GM18498 (cell line): ENCODE data around the gene SNX8.

ENCODE experiments used
- ATAC-seq: cut with Tn5 transposase; IDR thresholded peaks from one replicate; pipeline ENCODE4 v1.9.1; 2021; ENCODE audit warnings: mild to moderate bottlenecking, moderate library complexity; ENCODE audit not compliant: unreplicated experiment

The SNX8 gene

DNA sequence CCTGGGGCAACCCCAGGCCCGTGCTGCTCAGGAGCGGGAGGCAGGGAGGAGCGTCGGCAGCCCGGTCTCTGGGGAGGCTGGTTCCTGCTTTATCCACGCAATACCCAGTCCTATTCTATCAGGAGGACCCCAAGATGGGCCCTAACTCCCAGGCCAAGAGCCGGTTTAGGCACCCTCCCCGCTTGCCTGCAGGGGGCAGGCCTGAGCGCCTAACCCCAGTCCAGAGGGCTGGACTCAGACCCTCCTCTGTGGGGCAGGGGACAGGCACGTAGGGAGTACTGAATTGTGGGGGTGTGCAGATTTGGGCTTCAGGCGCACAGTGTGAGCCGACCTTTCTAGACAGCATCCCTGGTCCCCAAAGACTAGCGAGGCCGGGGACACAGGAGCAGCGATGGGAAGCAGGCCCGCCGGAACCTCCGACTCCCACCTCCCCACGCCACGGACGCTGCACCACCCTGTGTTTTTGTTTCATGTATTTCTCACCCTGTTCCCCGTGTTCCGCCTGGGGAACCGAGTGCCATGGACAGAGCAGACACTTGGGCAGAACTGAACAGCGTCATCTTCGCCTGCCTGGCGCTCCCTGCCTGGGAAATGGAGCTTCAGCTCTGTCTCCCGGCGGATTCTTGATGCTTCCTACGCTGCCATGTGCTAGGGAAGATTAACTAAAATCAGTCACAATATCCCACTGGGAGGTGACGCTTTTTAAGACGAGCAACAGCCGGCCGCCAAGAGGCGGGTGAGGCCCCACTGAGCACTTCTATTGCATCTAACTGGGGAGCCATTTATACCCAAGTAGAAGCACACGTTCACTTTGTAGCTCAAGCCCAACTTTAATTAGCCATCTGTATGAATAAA is 66.9 kb downstream of the SNX8 start:
- ATAC-seq: peak; percentile 37

- ATAC-seq: no peak
Observed at GRCh38 chr7:2245883-2246675, 68.2 kb downstream of the SNX8 start.

- no peak for ATAC-seq
Observed at GRCh38 chr7:2244404-2244995, 69.7 kb downstream of the SNX8 start.

- no peak for ATAC-seq
Observed at GRCh38 chr7:2243458-2243857, 70.8 kb downstream of the SNX8 start.

DNA sequence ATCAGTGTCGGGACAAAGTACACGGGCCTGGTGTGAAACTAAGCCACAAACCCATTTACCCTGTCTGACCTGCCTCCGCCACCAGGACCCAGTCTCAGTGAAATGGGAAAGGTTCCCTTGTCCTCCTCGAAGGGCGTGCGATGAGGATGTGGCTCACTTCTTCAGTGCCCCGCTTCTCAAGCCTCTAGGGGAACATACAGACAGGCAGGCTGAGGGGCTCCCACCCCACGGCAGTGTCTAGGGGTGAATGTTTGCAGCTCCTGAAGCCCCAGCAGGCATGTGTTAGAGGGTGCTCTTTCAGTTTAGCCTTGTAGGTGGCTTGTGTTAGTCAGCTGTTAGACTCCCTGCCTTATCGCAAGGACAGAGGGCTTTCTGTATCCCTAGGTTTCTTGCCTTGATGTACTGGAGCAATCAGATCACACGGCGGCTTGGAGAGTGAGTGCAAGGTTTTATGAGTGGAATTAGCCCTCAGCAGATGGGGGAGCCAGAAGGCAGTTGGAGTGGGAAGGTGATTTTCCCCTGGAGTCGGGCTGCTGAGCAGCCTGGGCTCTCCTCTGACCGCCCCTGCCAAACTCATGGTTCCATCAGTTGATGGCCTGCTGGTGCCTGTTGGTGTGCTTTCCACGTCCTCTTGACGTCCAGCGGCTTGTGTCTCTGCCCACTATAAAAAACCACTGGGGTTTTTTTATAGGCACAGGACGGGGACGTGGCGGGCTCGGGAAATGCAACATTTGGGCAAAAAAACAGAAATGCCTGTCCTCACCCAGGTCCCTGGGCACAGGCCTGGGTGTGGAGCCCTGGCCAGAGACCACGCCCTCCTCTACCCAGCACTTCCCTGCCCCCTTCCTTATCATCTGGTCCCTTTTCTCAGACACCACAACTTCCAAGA is 71.5 kb downstream of the SNX8 start:
- ATAC-seq: no peak

DNA sequence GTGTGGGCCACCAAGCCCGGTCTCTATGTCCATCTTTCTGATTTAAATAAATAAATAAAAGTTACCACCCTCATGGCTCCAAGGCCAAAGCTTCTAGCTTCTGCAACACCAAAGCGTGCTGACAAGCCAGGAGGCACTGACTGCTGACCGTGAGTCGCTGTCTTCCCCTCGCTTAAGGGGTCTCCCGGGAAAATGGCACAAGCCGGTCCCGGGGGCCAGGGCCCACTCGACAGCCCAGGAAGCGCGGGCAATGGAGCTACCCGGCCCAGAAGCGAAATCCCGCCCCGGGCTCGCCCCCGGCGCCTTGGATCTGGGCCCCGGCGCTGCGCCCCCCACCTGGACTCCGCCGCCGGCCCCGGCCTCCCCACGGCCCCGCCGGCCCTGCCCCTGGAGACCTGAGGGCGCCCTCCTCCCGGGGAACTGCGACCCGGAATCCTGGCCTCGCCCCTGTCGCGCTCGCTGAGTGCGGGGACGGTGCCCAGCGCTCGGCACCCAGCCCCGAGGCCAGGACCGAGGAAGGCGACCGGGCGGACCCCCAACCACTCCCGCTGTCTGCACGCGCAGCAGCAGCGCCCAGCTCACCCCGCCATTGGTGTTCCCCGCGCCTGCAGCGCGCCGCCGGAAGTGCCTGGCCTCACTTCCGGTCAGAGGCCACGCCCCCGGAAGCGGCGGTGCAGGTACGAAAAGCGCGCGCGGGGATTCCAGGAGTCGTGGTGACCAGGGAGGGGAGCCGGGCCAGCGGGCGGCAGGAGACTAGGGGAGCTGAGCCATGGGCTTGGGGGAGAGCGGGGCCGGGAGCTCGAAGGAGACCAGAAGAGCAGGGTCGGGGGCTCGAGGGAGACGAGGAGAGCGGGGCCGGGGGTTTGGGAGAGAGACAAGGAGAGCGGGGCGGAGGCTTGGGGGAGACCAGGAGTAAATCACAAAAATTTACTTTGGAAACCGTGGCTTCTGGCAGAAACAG is 72.4 kb downstream of the SNX8 start, which contains the start of the genes MRM2 and NUDT1:
MRM2 (minus strand) TSS at position 626 of the 961 bp plus-strand sequence; CDS start at position 590, 36 bp downstream.
NUDT1 (plus strand) TSS at position 647 of the 961 bp plus-strand sequence. CDS start 2,349 bp downstream, outside the sequence.
- ATAC-seq: peak; percentile 69

GRCh38 chr7:2239242-2239641 is 75.0 kb downstream of the SNX8 start:
- ATAC-seq: no peak

DNA sequence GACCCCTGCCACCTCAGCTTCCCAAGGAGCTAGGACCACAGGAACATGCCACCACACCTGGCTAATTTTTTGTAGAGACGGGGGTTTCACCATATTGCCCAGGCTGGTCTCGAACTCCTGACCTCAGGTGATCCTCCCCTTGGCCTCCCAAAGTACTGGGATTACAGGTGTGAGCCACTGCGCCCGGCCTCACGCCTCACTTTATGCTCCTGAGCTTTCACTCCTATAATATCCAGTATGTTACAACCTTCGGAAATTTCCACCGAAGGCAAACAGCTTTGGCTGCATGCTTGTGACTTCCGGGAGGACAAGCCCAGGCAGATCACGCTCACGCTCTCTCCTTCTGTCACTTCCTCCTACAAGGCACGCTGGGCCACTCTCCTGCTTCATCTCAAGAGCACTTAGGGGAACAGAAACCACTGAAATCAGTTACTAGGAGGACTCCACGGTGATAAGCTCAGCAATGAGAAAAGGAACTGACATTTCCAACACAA is 77.1 kb downstream of the SNX8 start:
- ATAC-seq: peak; percentile 52

GRCh38 chr7:2233926-2234325 is 80.3 kb downstream of the SNX8 start:
- no peak for ATAC-seq

- peak; percentile 79 for ATAC-seq
Observed at GRCh38 chr7:2232766-2233520, 81.3 kb downstream of the SNX8 start, which contains the start of gene MAD1L1. Gene MAD1L1, minus strand, starts transcription at chr7:2232945. Its CDS starts 2,812 bp downstream, at chr7:2230133.

GRCh38 chr7:2231992-2232765 is 82.1 kb downstream of the SNX8 start:
- peak; percentile 39 for ATAC-seq

DNA sequence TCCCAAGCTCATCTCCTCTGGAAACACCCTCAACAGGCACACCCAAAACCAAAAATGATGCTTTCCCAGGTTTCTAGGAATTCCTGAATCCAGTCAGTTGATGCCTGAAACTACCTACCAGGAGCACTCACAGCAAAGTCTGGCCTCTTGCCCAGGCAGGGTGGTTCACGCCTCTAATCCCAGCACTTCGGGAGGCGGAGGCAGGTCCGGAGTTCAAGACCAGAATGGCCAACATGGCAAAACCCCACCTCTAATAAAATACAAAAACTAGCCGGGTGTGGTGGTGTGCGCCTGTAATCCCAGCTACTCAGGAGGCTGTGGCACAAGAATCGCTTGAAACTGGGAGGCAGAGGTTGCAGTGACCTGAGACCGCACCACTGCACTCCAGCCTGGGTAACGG is 83.4 kb downstream of the SNX8 start:
- no peak for ATAC-seq

- no peak for ATAC-seq
Observed at GRCh38 chr7:2230226-2230625, 84.0 kb downstream of the SNX8 start.

- no peak for ATAC-seq
Observed at GRCh38 chr7:2229467-2229866, 84.8 kb downstream of the SNX8 start.

DNA sequence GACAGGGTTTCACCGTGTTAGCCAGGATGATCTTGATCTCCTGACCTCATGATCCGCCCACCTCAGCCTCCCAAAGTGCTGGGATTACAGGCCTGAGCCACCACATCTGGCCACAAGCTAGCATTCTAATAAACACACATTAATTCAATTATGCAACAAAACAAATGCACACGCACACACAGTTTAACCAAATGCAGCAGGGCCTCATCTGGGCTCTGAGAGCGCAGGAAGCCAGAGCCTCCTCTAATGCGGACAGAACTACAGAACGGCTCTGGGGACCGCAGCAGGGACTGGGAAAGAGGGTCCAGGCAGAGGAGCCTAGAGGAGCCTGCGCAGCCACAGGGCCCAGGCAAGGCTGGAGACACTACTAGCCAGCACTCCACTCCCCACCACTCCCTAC is 85.3 kb downstream of the SNX8 start:
- ATAC-seq: no peak

- ATAC-seq: no peak
Observed at GRCh38 chr7:2227699-2228098, 86.5 kb downstream of the SNX8 start.

DNA sequence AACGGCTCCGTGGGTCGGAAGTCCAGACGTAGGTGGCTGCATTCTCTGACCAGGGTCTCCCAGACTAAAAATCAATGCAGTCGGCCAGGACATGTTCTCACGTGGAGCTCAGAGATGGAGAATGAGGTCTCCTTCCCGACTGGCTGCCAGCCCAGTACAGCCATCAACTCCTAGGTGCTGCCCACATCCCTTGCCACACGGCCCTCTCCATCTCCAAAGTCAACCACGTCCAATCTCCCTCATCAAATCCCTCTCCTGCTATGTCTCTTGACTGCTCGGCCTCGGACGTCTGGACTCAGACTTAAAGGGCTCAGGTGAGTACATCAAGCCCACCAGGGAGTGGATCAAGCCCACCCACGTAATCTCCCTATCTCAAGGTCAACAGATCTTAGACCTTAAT is 88.4 kb downstream of the SNX8 start:
- no peak for ATAC-seq
